Activated naive CD4-positive, alpha-beta T cell treated with anti-CD3 and anti-CD28 coated beads, Interleukin-2, amount 50 U/mL, for 16 hours (primary cell): ENCODE results near the gene SLCO3A1.

Source experiments
- DNase-seq: peaks from one replicate; pipeline ENCODE4 v3.0.0-alpha.2; 2020

SLCO3A1 gene

GRCh38 chr15:91916051-91916450, 62.5 kb downstream of the SLCO3A1 start:
- no peak for DNase-seq

- no peak for DNase-seq
Observed at GRCh38 chr15:91917686-91918360, 64.3 kb downstream of the SLCO3A1 start.

DNA sequence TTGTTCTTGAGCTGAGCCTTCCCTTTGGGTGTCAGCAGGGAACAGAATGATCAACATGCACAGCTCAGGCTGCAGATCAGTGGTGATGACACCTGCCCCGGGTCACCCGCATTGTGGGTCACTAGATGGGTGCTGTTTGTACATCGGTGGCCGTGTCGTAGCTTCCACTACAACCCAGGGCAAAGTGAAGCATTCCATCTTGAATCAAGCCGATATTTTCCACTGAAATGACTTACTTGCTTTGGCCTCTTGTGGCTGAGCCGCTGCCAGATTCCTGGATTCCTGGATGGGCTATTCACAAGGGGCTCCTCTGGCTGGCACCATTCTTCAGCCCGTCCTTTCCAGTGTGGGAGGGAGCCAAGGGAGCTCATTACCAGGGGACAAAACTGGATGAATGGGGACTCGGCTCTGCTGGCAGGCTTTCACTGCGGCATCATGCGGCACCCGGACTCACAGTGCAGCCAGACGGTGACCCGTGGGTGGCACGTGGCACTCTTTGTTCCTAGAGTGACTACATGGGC, 65.6 kb downstream of the SLCO3A1 start:
- DNase-seq, result no peak

- DNase-seq, result no peak
Observed at GRCh38 chr15:91921188-91921842, 67.8 kb downstream of the SLCO3A1 start.

DNA sequence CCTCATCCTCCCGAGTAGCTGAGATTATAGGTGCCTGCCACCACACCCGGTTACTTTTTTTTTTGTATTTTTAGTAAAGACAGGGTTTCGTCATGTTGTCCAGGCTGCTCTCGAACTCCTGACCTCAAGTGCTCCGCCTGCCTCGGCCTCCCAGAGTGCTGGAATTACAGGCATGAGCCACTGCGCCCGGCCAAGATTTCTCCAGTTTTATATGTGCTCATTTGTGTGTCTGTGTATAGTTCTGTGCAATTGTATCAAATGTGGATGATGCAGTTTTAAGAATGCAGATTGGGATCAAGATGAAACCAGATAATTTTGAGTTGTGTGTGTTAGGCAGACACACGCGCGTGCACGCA, 68.3 kb downstream of the SLCO3A1 start:
- no peak for DNase-seq

GRCh38 chr15:91922646-91923547, 69.4 kb downstream of the SLCO3A1 start:
- DNase-seq, result no peak

GRCh38 chr15:91924183-91924582, 70.7 kb downstream of the SLCO3A1 start:
- no peak for DNase-seq

DNA sequence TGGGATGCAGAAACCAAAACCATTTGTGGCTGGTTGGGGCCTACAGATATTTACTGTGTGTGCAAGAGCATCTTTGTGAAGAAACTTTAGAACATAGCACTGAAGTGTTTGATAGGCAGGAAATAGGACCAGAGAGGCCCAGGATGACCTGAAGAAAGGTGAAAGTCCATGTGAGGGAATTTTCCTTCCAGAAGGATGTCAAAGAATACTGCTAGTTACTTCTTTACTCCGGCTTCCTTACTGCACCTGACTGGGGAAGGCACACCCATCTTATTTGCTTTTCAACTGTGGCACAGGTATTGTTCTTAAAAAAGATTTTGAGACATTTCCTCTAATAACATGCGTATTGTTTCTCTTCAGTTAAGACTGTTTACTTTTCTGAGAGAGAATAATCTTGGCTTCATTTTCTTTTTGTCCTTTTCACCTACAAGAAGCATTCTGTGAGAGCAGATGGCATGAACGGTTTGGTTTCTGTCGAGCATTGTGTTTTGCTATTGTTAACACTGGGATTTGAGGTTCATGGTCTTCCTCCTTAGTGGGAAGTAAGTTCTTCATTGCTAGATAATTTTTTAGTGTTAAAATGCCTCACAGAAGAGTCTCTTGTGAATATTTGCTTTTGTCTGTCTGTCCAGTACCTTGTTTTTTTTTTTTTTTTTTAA, 71.5 kb downstream of the SLCO3A1 start:
- DNase-seq, result no peak

DNA sequence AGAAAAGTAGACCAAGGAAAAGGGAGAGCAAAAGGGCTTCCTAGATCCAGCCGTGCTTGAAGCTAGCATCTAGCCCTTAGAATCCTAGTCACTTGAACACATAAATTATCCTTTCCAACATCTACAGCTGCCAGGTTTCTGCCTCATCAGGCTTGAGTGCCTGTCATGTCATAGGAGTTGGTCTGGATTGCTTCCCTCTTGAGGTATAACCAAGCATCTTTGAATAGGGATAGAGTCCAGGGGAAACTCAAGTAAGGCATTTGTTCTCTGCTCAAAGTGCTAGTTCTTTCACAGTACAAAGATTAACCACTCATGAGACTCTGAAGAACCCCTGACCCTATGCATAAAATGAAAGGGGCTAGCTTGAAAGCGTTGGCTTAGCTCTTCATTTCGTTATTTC, 72.3 kb downstream of the SLCO3A1 start:
- DNase-seq, result no peak

DNA sequence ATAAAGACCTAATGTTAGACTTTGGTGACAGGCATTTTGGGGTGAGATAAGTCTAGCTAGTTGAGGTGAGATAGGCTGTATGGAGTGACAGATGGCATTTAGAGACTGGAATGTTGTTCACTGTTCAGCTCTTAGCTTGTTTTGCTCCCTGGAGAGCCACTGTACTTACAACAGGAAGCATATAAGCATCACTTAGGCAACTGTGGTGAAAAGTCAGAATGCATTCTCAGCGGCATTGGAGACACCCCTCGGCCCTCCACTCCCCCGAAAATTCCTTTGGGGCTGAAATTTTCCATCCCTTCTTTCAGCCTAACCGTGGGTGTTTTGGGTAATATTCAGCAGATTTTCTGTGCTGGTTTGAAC, 73.4 kb downstream of the SLCO3A1 start:
- DNase-seq, result no peak

DNA sequence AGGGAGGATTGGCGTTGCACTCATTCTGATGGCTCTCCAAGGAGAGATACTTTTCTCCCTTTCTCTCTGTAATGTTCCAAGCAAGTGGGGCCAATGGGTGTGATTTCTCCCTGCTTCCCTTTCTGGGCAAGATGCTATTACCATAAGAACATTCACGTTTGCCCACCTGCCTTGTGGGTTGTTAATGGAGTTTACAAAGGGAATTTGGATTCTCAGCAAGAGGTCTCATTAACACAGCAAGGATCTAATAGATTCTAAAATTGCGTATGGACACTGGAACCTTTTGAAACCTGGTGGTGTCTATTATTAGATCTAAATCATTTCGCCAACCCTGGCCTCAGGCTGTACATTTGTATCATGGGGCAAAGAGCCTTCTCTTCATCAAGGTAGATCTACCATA, 74.1 kb downstream of the SLCO3A1 start:
- no peak for DNase-seq

GRCh38 chr15:91928675-91929074, 75.2 kb downstream of the SLCO3A1 start:
- DNase-seq, result no peak

DNA sequence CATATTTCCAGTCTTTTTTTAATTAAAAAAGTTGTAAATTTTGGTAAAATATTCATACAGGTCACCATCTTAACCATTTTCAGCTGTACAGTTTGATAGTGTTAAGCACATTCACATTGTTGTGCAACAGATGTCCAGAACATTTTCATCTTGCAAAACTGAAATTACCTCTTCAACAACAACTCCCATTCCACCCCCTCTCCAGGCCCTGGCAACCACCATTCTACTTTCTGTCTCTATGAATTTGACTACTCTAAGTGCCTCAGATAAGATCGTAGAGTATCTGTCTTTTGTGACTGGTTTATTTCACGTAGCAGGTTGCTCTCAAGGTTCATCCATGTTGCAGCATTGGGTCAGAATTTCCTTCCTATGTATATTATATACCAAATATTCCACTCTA, 76.0 kb downstream of the SLCO3A1 start:
- no peak for DNase-seq

DNA sequence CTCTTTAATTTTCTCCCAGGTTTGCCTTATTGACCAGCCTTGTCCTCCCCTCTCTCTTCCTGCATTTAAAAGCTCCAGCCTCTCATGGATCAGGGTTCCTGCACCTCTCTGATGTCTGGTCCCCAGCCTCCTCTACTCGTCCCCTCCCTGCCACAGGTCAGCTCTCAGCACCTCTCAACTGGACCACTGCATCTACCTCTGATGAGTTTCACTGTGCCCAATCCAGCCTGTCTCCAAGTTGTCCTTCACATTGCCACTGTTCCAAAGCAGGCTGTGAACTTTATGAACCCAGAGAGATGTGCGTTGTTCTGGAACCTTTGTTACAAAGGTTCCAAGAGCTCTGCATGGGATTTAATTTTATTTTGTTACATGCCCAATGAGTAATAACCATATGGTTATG, 76.6 kb downstream of the SLCO3A1 start:
- no peak for DNase-seq

GRCh38 chr15:91936182-91936775, 82.8 kb downstream of the SLCO3A1 start:
- DNase-seq, result no peak

DNA sequence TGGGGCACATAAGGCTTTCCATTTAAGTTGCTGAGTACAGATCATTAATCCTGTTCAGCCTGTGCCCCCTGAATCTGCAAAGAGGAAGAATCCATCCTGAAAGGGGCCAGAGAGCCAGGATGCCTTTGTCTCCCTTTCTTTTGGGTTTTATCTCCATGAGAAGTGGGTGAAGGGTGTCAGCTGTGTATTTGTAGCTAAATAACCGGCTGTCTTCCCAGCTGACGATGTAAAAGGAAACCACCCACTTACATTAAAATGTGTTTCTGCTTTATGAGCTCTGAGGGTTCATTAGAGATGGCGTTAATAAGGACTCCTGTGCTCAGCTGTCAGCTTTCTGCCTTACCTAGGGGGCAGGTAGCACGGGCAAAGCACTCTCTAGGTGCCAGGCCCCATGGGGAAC, 83.4 kb downstream of the SLCO3A1 start:
- DNase-seq, result no peak

DNA sequence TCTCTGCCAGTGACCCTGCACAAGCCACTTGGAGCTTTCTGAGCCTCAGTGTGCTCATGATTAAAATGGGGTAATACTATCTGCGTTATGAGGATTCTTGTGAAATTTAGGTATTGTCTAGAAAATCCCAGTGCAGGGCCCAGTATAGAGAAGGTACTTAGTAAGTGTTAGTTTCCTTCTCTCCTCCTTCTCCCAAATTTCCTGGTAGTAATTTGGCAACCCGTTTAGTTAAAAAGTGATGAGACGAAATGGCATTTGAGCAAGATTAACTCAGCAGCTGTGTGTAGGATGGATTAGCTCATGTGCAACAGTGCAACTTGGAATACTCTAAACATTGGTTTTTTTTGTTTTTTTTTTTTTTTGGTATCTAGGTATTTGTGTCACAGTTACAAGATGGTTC, 84.6 kb downstream of the SLCO3A1 start:
- no peak for DNase-seq

DNA sequence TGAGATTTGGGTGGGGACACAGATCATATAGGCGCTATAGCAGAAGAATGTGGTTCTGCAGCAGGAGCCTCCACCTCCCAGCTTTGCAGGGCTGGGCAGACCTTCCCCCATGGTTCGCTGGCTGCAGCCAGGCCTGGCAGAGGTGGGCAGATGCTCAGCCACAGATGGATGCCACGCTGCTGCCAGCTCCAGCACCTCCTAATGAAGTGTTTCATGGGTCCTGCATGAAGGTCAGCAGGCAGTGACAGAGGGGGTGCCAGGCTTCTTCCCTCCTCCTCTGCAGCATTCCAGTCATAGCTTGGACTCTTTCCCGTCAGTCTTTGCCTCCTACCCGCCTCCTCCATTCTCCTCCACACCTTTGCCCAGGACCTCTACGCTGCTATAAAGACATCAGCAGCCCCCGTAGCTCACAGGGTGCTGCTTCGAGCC, 85.9 kb downstream of the SLCO3A1 start:
- DNase-seq, result no peak

GRCh38 chr15:91940496-91941381, 87.2 kb downstream of the SLCO3A1 start:
- DNase-seq, result no peak

- no peak for DNase-seq
Observed at GRCh38 chr15:91941871-91942658, 88.6 kb downstream of the SLCO3A1 start.
